ENCODE data around the gene LMNB1.
"Not testable (repeated sequence)": the region's sequence is repeated elsewhere in the genome, so short reads cannot be mapped to it uniquely, and the experiment has no call there.

The LMNB1 gene

DNA sequence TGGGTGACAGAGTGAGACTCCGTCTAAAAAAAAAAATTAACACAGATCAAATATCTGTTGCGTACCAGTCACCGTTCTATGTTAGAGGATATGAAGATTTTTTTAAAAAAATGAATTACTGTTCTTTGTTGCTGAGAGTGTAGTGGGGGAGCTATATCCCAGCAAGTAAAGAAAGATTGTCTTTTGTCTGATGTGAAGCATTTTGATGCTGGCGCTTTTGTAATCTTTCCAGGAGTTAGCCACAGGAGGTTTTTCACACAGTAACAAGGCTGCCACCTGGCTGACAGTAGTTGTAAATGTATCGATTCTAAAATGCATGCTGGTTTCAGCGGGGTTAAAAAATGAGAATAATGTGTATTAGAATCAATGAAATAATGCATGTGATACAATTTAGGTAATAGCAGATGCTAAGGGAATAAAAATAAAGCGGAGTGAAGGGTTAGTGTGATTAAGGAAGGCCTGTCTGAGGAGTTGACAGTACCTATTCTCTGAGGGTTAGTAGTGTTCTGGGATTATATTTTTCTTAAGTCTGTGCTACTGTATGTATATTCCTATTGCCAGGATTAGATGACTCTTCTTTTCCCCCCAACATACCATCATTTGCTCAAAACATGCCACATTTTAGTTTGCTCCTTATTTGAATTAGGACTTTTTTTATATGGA lies 3.4 kb downstream of the LMNB1 start:
- peak; percentile 59 for DNase-seq

- not testable (repeated sequence) for DNase-seq
Observed at GRCh38 chr5:126788409-126788808, 11.5 kb downstream of the LMNB1 start.

DNA sequence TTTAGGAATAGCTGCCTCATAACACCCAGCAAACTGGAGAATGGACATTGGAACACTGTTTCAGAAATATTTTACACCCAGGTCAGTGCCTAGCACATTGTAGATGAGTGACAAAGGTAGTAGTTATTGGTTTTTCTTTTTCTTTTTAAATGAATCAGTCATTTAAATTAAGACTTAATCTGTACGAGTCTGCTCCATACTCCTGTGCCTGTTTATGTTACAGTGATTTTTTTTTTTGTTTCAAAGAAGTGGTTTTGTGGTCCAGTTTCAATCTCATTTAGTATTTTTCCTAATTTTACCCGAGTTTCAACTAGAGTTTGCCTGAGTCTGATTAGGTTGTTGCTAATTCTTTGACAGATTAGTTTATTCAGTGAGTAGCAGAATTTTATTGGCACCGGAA lies 16.2 kb downstream of the LMNB1 start:
- DNase-seq, result no peak

- not testable (repeated sequence) for DNase-seq
Observed at GRCh38 chr5:126793648-126794047, 16.7 kb downstream of the LMNB1 start.

DNA sequence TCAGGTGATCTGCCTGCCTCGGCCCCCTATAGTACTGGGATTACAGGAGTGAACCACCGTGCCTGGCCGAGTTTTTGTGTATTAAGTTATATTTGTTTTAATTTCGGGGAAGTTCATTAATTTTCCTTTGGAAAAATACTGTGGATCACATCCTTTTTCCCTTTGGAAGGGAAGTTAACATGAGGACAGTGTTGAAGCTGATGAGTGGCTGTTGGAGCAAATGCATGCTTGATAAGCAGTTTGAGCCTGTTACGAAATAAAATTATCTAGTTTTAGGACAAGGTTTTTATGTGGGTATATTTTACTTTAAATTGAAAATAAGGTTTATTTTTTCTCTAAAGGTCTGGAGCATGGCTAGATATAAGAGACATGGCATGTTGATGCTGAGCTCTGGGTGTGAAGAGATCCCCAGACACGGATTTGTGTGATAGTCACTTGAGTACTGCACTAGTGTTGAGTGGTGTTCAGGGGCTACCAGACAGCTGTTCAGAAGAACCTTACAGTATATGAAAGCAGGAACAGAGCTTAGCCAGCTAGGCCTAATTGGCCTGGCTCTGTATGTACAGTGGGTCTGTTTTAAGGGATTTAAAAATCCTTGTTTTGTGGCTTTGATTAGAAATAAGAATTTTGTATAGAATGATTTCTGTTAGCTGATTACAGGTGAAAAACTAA lies 17.4 kb downstream of the LMNB1 start:
- DNase-seq, result peak; percentile 65

DNA sequence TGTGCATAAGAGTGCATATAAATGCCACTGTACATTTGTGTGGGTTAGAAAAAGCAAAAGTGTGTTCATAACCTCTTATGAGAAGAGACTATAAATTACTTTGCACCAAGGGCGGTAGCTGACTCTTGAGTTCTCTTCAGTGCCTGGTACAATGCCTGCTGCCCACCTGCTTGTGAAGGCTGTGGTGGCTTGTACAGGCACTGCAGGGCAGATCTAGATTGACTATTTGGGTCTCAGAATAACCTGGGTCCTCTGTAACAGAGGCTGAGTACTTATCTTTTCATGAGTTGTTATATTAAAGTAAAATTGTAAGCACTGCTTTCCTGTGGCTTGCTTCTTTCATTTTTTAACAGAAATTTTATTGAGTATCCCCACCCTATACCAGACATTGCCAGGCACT lies 22.8 kb downstream of the LMNB1 start:
- DNase-seq, result no peak

DNA sequence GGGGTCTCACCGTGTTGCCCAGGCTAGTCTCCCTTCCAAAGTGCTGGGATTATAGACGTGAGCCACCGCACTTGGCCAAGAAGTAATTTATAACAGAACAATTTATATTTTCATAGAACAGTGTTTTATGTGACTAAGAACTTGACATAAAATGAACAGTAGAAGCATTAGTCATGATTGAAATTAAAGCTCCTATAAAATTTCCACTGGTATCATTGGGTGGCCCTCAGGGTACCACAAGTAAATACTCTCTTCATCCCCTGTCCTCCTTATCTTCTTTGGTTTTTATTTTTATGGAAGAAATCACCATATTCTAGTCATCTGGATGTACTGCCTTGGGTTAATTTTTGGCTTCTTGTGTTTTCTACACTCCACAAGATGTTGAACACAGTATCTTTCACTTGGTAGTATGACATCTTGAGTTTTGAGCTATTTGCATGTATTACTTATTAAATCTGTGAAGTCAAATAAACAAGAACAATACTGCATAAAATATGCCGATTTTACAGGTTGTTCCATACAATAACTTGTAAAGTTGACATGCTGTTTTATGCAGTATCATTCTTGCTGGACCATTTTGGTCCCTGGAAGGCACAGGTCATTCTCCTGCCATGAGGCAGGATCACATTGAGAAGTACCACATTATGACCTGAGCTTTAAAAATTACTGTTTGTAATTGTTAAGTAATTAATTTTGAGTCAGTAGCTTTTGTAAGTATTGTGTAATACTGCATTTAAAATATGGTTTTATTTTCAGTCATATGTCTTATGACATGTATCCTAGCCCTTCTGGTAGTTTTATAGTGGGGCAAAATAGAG lies 24.4 kb downstream of the LMNB1 start:
- DNase-seq, result no peak

- DNase-seq, result no peak
Observed at GRCh38 chr5:126801992-126802294, 25.0 kb downstream of the LMNB1 start.

DNA sequence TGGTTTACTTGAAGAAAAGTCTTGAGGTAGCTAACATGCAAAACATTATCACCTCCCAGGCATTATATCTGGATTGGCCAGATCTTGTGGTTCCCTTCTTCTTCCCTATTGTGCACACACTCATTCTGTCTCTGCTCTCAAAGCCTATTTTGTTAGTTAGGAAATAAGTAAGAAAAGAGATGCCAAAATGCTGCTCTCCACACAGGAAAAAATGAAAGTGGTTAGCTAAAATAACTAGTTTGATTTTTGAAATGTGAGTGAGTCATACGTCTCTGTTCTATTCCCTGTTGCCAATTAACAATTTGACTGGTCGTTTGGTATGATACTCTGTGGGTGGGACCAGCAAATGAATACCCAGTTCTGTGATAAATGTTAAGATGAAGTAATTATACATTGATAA lies 28.1 kb downstream of the LMNB1 start:
- no peak for DNase-seq

DNA sequence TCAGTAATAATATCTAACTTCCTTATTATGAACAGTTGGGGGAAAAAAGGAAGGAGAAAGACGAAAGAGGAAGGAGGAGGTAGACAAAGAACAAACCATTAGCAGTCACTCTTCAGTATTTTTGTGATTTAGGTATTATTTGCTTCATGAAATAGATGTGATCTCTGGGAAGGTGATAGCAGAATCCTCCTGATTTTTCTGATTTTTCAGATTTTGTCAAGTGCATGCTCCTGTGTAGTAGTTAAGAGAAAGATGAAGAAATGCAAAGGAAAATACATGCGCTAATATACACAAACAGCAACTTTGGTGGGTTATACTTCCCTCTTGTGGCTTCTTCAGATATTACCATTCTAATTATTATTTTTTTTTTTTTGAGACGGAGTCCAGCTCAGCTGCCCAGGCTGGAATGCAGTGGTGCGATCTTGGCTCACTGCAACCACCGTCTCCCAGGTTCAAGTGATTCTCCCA lies 31.6 kb downstream of the LMNB1 start:
- no peak for DNase-seq

DNA sequence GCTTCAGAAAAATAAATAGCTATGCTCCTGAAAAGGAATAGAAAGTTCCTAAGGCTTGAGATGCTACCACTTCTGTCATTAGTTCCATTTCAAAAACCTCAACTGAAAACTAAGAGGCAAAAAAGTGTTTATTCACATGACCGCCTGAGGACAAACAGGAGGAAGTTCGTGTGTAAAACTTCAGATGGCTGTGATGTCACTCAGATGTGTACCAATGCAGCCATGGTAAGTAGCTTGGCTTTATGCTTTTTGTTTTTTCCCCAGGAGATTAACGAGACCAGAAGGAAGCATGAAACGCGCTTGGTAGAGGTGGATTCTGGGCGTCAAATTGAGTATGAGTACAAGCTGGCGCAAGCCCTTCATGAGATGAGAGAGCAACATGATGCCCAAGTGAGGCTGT lies 33.0 kb downstream of the LMNB1 start:
- no peak for DNase-seq

GRCh38 chr5:126810596-126811380 lies 33.9 kb downstream of the LMNB1 start:
- DNase-seq, result no peak

DNA sequence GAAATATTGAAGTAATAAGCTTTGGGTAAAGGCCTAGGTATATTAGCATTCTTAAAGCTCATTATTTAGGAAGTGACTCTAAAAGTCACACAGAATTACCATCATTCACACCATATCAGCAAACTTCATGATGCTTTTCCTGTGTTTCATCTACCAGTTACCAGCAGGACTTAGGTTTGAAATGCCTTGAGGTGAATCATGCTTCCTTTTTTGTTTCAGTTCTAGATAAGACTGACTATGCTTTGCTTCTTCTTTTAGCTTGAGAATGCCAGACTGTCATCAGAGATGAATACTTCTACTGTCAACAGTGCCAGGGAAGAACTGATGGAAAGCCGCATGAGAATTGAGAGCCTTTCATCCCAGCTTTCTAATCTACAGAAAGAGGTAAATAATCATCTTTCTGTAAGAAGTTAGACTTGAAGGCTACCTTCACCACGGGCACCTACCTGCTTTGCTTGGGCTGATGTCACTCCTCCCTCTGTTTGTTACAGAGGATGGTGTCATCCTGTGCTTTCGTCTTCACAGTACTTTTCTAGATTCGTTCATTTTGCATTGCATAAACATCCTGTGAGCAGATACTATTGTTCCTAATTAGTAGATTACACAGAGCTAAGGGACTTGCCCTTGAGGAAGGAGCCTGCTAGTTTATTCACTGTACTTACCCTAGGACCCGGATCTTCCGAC lies 34.7 kb downstream of the LMNB1 start:
- no peak for DNase-seq

DNA sequence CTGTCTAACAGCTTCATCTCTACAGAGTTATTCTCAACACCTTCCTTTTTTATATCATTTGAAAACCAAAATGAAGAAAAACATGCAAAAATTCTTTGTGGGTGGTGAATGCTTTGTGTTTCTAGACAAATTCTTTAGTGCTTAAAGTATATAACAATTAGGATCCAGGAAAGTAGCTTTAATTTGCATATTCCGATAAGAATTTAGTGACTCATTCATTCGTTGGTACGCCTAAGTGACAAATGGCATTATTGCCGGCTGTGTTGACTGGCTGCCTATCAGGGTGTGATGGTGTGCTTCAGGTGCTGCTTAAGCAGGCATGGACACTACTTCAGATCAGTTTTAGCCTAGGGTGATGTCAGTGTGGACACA lies 35.2 kb downstream of the LMNB1 start:
- DNase-seq, result no peak

GRCh38 chr5:126813799-126814198 lies 36.9 kb downstream of the LMNB1 start:
- DNase-seq, result not testable (repeated sequence)

DNA sequence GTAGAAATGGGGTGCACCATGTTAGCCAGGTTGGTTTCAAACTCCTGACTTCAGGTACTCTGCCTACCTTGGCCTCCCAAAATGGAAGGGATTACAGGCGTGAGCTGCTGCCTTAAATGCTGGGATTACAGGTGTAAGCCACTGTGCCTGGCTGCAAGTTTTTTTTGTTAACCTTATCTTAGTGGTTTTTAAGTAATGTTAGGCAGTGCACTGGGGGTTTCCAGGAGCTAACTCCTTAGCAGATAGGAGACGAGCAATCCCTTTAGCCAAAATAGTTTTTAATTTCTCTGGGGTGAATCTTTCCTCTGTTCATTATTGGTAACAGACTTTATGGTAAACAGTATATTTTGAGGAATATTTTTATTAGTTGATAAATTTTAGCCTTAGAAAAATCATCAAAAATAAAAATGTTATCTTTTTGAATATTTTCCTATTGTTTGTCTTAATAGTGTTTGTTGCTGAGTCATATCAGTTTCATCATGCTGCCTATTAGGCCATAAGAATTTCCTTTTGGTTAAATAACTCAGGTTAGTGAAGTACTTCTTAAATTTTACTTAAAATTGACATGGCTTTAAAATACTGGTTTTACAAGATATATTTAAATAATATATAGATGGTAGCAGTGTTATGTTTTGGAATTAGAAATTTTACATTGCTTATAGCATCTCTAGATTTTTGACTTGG lies 37.9 kb downstream of the LMNB1 start:
- DNase-seq, result no peak

- DNase-seq, result no peak
Observed at GRCh38 chr5:126816649-126817048, 39.7 kb downstream of the LMNB1 start.

DNA sequence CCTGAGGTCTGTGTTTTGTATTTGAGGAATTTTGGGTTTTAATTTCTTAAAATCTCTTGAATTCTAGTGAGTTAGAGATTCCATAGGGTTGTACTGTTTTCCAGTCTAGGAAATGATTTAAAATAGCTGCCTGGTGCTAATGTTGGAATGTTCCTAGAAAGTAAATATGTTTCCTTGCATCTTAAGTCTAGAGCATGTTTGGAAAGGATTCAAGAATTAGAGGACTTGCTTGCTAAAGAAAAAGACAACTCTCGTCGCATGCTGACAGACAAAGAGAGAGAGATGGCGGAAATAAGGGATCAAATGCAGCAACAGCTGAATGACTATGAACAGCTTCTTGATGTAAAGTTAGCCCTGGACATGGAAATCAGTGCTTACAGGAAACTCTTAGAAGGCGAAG lies 41.8 kb downstream of the LMNB1 start:
- no peak for DNase-seq

GRCh38 chr5:126819253-126819652 lies 42.3 kb downstream of the LMNB1 start:
- DNase-seq, result no peak

DNA sequence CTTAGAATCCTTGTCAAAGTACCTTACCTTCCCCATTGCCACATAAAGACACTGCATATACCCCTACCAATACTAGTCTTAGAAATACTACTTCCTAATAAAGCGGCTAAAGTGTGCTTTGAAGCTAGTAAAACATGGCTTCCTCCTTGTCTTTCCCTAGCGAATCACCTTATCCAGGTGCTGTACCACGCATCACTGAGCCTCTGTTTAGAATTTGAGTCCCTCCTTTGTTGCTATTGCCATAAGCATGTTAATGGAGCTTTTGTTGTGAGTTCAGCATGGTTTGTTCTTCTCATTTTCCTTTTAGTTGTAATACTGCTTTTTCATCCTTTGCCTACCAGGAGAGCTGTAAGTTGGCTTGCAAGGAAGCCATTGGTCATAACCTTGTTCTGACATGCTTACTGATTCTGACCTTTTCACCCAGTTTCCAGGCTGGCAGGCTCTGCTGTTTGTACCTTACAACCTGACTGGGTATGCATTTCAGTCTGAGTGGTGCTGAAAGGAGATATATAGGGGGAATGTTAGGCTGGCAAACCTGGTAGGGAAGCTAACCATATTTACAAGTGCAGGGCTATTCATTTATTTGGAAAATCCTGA lies 49.8 kb downstream of the LMNB1 start:
- no peak for DNase-seq

- no peak for DNase-seq
Observed at GRCh38 chr5:126829098-126829497, 52.2 kb downstream of the LMNB1 start.

GRCh38 chr5:126830061-126830460 lies 53.1 kb downstream of the LMNB1 start:
- DNase-seq, result no peak

Measured in NCI-H524 treated with DMSO at 0.1 percent for 48 hours (cell line).